Prostate gland (tissue), 2 donors: ENCODE data around the gene EIF4G1.

Experiments
- CTCF ChIP-seq, 4 experiments: fragments of 200-600 bp in 2 of 4; fragments of 450-650 bp in 2 of 4; sonication (generic) in 2 of 4; IDR thresholded peaks; 1 replicate in 3 of 4; 2 replicates in 1 of 4; pipeline ENCODE4 v1.5.1; 2016 to 2019; ENCODE audit warnings: antibody characterized with exemption in 4 of 4, mild to moderate bottlenecking in 2 of 4, moderate library complexity in 2 of 4
- POLR2A ChIP-seq: fragments of 450-650 bp; IDR thresholded peaks from one replicate; pipeline ENCODE4 v1.6.1; 2016; ENCODE audit warnings: antibody characterized with exemption, mild to moderate bottlenecking

- no peak for TF ChIP-seq POLR2A
- no peak for TF ChIP-seq CTCF (IDR thresholded peaks at IDR 0.05)
These were observed 64.4 kb downstream of the EIF4G1 start for GRCh38 chr3:184378651-184379357.
